ENCODE measurements around the gene CIP2A. TPM values are rescaled to one million over a fixed set of nuclear protein-coding genes. Genes with fewer than 3 reads are reported as not detected.

CIP2A gene
- total RNA-seq, 1 donor from 2014 or later = 15.9 TPM

GRCh38 chr3:108602249-108602934 is 13.2 kb upstream of the CIP2A start:
- peaks cover 23% of the 10 kb centered on the region for H3K4me1 Mint-ChIP-seq

DNA sequence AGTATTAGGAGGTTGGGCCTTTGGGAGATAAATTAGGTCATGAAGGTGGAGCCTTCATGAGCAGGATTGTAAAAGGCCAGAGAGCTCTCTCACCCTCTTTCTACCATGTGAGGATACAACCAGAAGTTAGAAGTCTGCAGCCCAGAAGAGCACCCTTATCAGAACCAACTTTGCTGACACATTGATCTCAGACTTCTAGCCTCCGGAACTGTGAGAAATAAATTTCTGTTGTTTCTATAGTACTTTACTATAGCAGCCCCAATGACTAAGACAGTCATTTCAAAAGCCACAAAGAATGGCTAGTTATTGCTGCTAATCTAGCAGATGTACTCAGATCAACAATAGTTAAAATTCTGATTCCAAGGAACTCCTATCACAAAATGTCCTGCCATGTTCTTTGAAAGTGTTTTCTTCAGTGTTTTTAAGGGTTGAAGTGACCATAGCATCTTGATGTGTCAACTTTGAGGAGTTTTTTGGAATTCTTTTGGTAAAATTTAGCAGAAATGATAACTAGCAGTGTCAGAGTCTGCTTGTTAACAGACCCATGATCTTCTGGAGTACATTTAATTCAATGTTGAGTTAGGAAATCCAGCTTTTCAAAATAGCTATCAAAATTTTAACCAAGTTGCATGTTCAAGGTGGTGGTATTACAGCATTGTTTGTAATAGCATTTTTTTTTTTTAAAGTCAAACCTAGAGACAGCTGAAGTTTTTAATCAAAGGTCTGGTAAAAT is 10.6 kb upstream of the CIP2A start:
- DNase-seq (ENCODE audit: low spot score in 2 of 2, unreplicated experiment in 2 of 2) = no peak
- no peak overlapping the region for H3K4me3 Mint-ChIP-seq
- peaks cover 12% of the 10 kb centered on the region for H3K9me3 Mint-ChIP-seq
- no peak for TF ChIP-seq CTCF (IDR thresholded peaks at IDR 0.05; ENCODE audit: unreplicated experiment)
- peaks cover 9% of the 10 kb centered on the region for H3K36me3 Mint-ChIP-seq
- H3K27me3 Mint-ChIP-seq (ENCODE audit: low read depth) = no peaks in the 10 kb centered on the region
- no peak overlapping the region for H3K27ac Mint-ChIP-seq
- peaks cover 23% of the 10 kb centered on the region for H3K4me1 Mint-ChIP-seq

More at GRCh38 chr3:108602249-108602934, 13.2 kb upstream of the CIP2A start:
- DNase-seq (ENCODE audit: low spot score in 2 of 2, unreplicated experiment in 2 of 2) = no peak
- Mint-ChIP-seq H3K9me3 (peaks cover 17% of the 10 kb centered on the region), H3K36me3 (peaks cover 11% of the 10 kb centered on the region), H3K4me3 (no peak overlapping the region), H3K27me3 (ENCODE audit: low read depth) (no peaks in the 10 kb centered on the region), H3K27ac (peak overlapping the region; percentile 90)
- TF ChIP-seq CTCF (IDR thresholded peaks at IDR 0.05; ENCODE audit: unreplicated experiment) = no peak

- DNase-seq (ENCODE audit: low spot score in 2 of 2, unreplicated experiment in 2 of 2) = no peak
- peaks cover 9% of the 10 kb centered on the region for H3K36me3 Mint-ChIP-seq
- no peak for TF ChIP-seq CTCF (IDR thresholded peaks at IDR 0.05; ENCODE audit: unreplicated experiment)
- H3K27me3 Mint-ChIP-seq (ENCODE audit: low read depth) = no peaks in the 10 kb centered on the region
- H3K4me3 Mint-ChIP-seq = no peak overlapping the region
- peaks cover 16% of the 10 kb centered on the region for H3K4me1 Mint-ChIP-seq
- H3K27ac Mint-ChIP-seq = no peak overlapping the region
- peaks cover 12% of the 10 kb centered on the region for H3K9me3 Mint-ChIP-seq
These were observed 9.1 kb upstream of the CIP2A start for GRCh38 chr3:108598375-108598774.

DNA sequence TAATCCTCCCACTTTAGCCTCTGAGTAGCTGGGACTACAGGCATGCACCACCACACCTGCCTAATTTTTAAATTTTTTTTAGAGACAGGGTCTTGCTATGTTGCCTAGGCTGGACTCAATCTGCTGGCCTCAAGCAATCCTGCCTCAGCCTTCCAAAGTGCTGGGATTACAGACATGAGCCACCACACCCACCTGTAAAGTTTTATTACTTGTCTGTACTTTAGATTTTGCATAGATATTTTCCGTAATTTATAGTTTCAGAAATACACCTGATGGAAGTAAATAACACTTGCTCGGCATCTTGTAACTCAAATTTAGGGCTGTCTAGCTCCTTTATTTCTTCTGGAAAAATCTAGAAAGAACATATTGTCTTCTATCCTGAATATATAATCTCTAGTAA is 6.1 kb upstream of the CIP2A start:
- H3K4me1 Mint-ChIP-seq = peaks cover 13% of the 10 kb centered on the region
- H3K9me3 Mint-ChIP-seq = no peaks in the 10 kb centered on the region
- H3K4me3 Mint-ChIP-seq = no peak overlapping the region
- H3K27me3 Mint-ChIP-seq (ENCODE audit: low read depth) = no peaks in the 10 kb centered on the region
- no peaks in the 10 kb centered on the region for H3K36me3 Mint-ChIP-seq
- no peak for DNase-seq (ENCODE audit: low spot score in 2 of 2, unreplicated experiment in 2 of 2)
- no peak overlapping the region for H3K27ac Mint-ChIP-seq
- no peak for TF ChIP-seq CTCF (IDR thresholded peaks at IDR 0.05; ENCODE audit: unreplicated experiment)

DNA sequence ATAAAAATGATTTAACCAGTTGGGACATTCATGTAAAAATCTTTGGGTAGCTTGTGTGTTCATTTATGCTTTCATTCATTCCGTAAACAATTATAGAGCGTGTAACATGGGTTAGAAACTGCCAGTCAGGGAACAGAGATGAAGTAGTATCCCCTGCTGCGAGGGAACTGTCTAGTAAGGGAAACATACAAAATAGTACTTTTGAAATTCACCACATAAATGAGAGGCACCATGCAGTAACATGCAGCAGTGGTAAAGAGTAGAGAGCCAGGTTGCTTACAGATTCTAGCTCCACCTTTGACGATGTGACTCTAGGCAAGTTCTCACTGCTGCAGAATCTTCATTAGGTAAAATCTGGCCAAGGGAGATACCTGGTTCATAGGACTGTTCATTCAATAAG is 1.2 kb upstream of the CIP2A start:
- no peak for TF ChIP-seq CTCF (IDR thresholded peaks at IDR 0.05; ENCODE audit: unreplicated experiment)
- no peaks in the 10 kb centered on the region for H3K27me3 Mint-ChIP-seq (ENCODE audit: low read depth)
- no peaks in the 10 kb centered on the region for H3K36me3 Mint-ChIP-seq
- no peaks in the 10 kb centered on the region for H3K9me3 Mint-ChIP-seq
- H3K4me3 Mint-ChIP-seq = peak overlapping the region; percentile 98
- DNase-seq (ENCODE audit: low spot score in 2 of 2, unreplicated experiment in 2 of 2) = no peak
- peaks cover 28% of the 10 kb centered on the region for H3K4me1 Mint-ChIP-seq
- peak overlapping the region; percentile 99 for H3K27ac Mint-ChIP-seq
